ENCODE results near the gene DMRTC2. TPM values are rescaled to one million over a fixed set of nuclear protein-coding genes. Genes with fewer than 3 reads are reported as not detected.
A peak's percentile ranks its signal among the peaks of the same experiment; 100 is the strongest.

DMRTC2 gene
- total and polyA plus RNA-seq, 2 of the 8 experiments (the other 6 are each of a cell fraction or from before 2014, with no cell fraction given), result not detected

GRCh38 chr19:41887711-41888382 is 43.0 kb downstream of the DMRTC2 start (continued):
- TF ChIP-seq HDAC2 (IDR thresholded peaks at IDR 0.05; ENCODE audit: borderline replicate concordance in 1 of 2, low read depth in 2 of 2, low read length in 2 of 2) (0 out of 4 replicates have a peak, but pooled peaks of 1 of the 2 experiments have one; percentile 42), CEBPB (IDR thresholded peaks at IDR 0.05; ENCODE audit: low read depth, low read length) (no peak), GTF2F1 (IDR thresholded peaks at IDR 0.05; ENCODE audit: borderline replicate concordance, low read depth, low read length) (no peak), BCL11A (IDR thresholded peaks at IDR 0.05; ENCODE audit: low read depth in 2 of 2, low read length in 2 of 2) (no peak), JUN (IDR thresholded peaks at IDR 0.05; ENCODE audit: low read depth, low read length) (no peak), FOSL1 (IDR thresholded peaks at IDR 0.05; ENCODE audit: insufficient read depth, low read depth, low read length) (no peak), SIN3A (conservative IDR thresholded peaks at IDR 0.05 in 1 of 2, IDR thresholded peaks at IDR 0.05 in 1 of 2; ENCODE audit: low read depth in 1 of 2, low read length in 2 of 2) (peak in 1 of 2 experiments; percentile 73; a peak in 1 of 4 replicates), TBP (IDR thresholded peaks at IDR 0.05; ENCODE audit: low read depth, low read length) (0 out of 2 replicates have a peak, but pooled peaks have one; percentile 17), RXRA (IDR thresholded peaks at IDR 0.05; ENCODE audit: insufficient read depth, low read depth, low read length) (no peak), SIX5 (IDR thresholded peaks at IDR 0.05; ENCODE audit: low read depth, low read length) (no peak), CTBP2 (IDR thresholded peaks at IDR 0.05; ENCODE audit: borderline replicate concordance, insufficient read depth, insufficient read length, low read length) (no peak), BACH1 (IDR thresholded peaks at IDR 0.05; ENCODE audit: low read length) (no peak), POLR2A (IDR thresholded peaks at IDR 0.05; ENCODE audit: control extremely low read depth in 1 of 2, low read depth in 2 of 2, low read length in 2 of 2) (no peak), NRF1 (IDR thresholded peaks at IDR 0.05; ENCODE audit: low read depth, low read length) (no peak), SP1 (IDR thresholded peaks at IDR 0.05; ENCODE audit: low read depth, low read length) (0 out of 2 replicates have a peak, but pooled peaks have one; percentile 40), ATF3 (IDR thresholded peaks at IDR 0.05; ENCODE audit: insufficient read depth, low read depth, low read length) (no peak), SP4 (IDR thresholded peaks at IDR 0.05; ENCODE audit: low read length) (no peak), RNF2 (IDR thresholded peaks at IDR 0.05; ENCODE audit: borderline replicate concordance, low read depth, low read length, missing control alignments, poor library complexity, severe bottlenecking) (no peak), ZNF274 (IDR thresholded peaks at IDR 0.05; ENCODE audit: borderline replicate concordance, extremely low read depth, low read length) (no peak), MAX (IDR thresholded peaks at IDR 0.05) (no peak), HDAC6 (IDR thresholded peaks at IDR 0.05; ENCODE audit: low read depth, low read length) (no peak), SP2 (IDR thresholded peaks at IDR 0.05; ENCODE audit: low read length) (no peak)
